OCI-LY3 (cell line): Measurements from ENCODE around the gene DYNC1H1.

Experiments used
- CTCF ChIP-seq: fragments of 200-600, 300-600 bp; sonication (generic); IDR thresholded peaks from 2 replicates; pipeline ENCODE4 v1.5.1; 2014; ENCODE audit warnings: antibody characterized with exemption, low read length, low read depth
- EZH2phosphoT487 ChIP-seq: fragments of 200-600 bp; shearing (Covaris generic); IDR thresholded peaks from 2 replicates; pipeline ENCODE4 v1.6.1; 2018; ENCODE audit warnings: antibody characterized with exemption, mixed run types, low read depth

- no peak for TF ChIP-seq CTCF
- no peak for TF ChIP-seq EZH2phosphoT487
Observed at GRCh38 chr14:101922866-101923265, 41.5 kb upstream of the DYNC1H1 start.
